Pancreas (tissue), 10 donors: Measurements from ENCODE around the gene C1orf116. TPM values are rescaled to one million over a fixed set of nuclear protein-coding genes. Genes with fewer than 3 reads are reported as not detected.

Source experiments
- ATAC-seq, 4 donors: fragments of 200-7000 bp; cut with Tn5 transposase; one replicate each; pipeline versions ENCODE4 v1.8.0 to v1.9.1; 2020; ENCODE audit warnings: mild to moderate bottlenecking in 4 of 4, moderate library complexity in 4 of 4
- DNase-seq, 6 donors: peaks; one replicate each; pipeline ENCODE4 v3.0.0-alpha.2; 2020
- FAIRE-seq: peaks from 2 replicates; lab custom pipeline; 2012; peaks lifted over from hg19 to GRCh38; lab: Jason Lieb, UNC
- H3K27ac ChIP-seq, 4 donors: fragments of 200-600 bp; sonication (generic); 1 replicate in 3 of 4; 2 replicates in 1 of 4; pipeline versions ENCODE4 v1.5.0 to v1.8.0; 2020
- H3K27me3 ChIP-seq, 4 donors: fragments of 200-600 bp; one replicate each; pipeline ENCODE4 v1.8.0; 2021
- H3K36me3 ChIP-seq, 3 donors: fragments of 200-600 bp; sonication (generic) in 1 of 3; one replicate each; pipeline versions ENCODE4 v1.5.0 to v1.8.0; 2020 to 2021
- H3K4me1 ChIP-seq, 3 donors: fragments of 200-600 bp; one replicate each; pipeline ENCODE4 v1.8.0; 2021
- H3K4me3 ChIP-seq, 4 donors: fragments of 200-600 bp; sonication (generic) in 2 of 4; one replicate each; pipeline versions ENCODE4 v1.5.0 to v1.8.0; 2020 to 2021
- H3K9me3 ChIP-seq, 4 donors: fragments of 200-600 bp; one replicate each; pipeline ENCODE4 v1.8.0; 2021
- WGBS, 2 donors: extraction: QIAGEN DNeasy Blood & Tissue Kit; methylation state at CpG; one replicate each; pipeline ENCODE4 v1.1.7; 2013; 5-methylcytosine and 5-hydroxymethylcytosine counted together
- intact Hi-C, 3 donors: fragments of 100-400 bp; cut with DNase I; formaldehyde crosslinking; loops; one replicate each; pipeline versions ENCODE4 v1.11.1 to v1.14.2; 2022
- polyA plus RNA-seq, 2 donors: library from polyadenylated mRNA; stranded (reverse); fragments of 200-250 nt; gene quantifications; one replicate each; pipeline ENCODE4 v1.2.3, GENCODE V29; 2013
- total RNA-seq, 6 donors: library from RNA; stranded (reverse); fragmentation: NEBNext Ultra II Directional in 4 of 6; extraction: Animal tissue kit (Norgen Biotek cat#: 25700) in 4 of 6; gene quantifications; one replicate each; pipeline versions ENCODE4 v1.2.1 to v1.2.4, GENCODE V29; 2021 to 2023
- TF ChIP-seq, protein P1 (sequence below), 4 donors: fragments of 200-600 bp; sonication (generic) in 3 of 4; IDR thresholded peaks; one replicate each; pipeline versions ENCODE4 v1.5.0 to v1.8.0; 2021; ENCODE audit warnings: antibody characterized with exemption in 4 of 4
- donor health status: healthy with polysubstance abuse.
- donor health status: DM: no; HTN: no; CAD: no; lungs with moderate emphysema.
- donor health status: DM: no; HTN: no; CAD: no.
- donor health status: control.
- donor health status: control.
- donor health status: Bipolar disorder and iron deficiency.
- donor health status: DM: yes; HTN: yes; CAD: no.
- donor health status: DM: no; HTN: no; CAD: no.
- donor health status: DM: no; HTN: no; CAD: no.
- donor health status: DM: yes; HTN: yes; CAD: no.

C1orf116 gene
- total and polyA plus RNA-seq, 8 donors = 7.8 to 26.9 (median 10.1) TPM

DNA sequence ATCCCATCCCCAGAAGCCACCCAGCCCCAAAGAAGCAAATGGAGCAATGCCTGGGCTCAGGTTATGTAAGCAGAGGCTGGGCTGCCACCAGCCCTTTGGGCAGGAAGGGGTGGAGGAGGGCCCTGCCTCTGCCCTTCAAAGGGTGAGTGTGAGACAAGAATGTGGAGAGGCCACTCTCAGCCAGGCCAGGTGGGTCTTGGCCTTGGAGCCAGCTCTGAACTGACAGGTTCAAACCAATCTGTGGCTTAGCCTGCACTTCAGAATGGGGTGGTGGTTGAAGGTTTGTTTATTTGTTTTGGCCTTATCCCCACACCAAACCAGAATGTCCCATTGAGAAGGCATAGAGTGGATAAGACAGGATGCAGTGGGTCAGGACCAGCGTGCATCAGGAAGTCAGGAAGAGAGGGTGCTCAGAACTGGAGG lies 29.8 kb downstream of the C1orf116 start:
- WGBS, 2 donors = 17 to 22% methylated on average over 1 of the region's 1 CpG
- H3K4me1 ChIP-seq = peaks cover 0 to 21% (median 13%) of the 10 kb centered on the region in 3 donors
- DNase-seq (peak in 4 of 6 donors; percentile 33 to 56 (median 46)), FAIRE-seq (no peak), ATAC-seq (peak; percentile 35 to 81 (median 74))
- H3K27ac ChIP-seq = peak overlapping the region in 3 of 4 donors; percentile 34 to 53 (median 48)
- H3K4me3 ChIP-seq = no peak overlapping the region
- TF ChIP-seq, protein P1, sequence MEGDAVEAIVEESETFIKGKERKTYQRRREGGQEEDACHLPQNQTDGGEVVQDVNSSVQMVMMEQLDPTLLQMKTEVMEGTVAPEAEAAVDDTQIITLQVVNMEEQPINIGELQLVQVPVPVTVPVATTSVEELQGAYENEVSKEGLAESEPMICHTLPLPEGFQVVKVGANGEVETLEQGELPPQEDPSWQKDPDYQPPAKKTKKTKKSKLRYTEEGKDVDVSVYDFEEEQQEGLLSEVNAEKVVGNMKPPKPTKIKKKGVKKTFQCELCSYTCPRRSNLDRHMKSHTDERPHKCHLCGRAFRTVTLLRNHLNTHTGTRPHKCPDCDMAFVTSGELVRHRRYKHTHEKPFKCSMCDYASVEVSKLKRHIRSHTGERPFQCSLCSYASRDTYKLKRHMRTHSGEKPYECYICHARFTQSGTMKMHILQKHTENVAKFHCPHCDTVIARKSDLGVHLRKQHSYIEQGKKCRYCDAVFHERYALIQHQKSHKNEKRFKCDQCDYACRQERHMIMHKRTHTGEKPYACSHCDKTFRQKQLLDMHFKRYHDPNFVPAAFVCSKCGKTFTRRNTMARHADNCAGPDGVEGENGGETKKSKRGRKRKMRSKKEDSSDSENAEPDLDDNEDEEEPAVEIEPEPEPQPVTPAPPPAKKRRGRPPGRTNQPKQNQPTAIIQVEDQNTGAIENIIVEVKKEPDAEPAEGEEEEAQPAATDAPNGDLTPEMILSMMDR (IDR thresholded peaks at IDR 0.05) = no peak
- no peaks in the 10 kb centered on the region for H3K27me3 ChIP-seq
- no peaks in the 10 kb centered on the region for H3K36me3 ChIP-seq
- intact Hi-C loops = no loop called here
- no peaks in the 10 kb centered on the region for H3K9me3 ChIP-seq

DNA sequence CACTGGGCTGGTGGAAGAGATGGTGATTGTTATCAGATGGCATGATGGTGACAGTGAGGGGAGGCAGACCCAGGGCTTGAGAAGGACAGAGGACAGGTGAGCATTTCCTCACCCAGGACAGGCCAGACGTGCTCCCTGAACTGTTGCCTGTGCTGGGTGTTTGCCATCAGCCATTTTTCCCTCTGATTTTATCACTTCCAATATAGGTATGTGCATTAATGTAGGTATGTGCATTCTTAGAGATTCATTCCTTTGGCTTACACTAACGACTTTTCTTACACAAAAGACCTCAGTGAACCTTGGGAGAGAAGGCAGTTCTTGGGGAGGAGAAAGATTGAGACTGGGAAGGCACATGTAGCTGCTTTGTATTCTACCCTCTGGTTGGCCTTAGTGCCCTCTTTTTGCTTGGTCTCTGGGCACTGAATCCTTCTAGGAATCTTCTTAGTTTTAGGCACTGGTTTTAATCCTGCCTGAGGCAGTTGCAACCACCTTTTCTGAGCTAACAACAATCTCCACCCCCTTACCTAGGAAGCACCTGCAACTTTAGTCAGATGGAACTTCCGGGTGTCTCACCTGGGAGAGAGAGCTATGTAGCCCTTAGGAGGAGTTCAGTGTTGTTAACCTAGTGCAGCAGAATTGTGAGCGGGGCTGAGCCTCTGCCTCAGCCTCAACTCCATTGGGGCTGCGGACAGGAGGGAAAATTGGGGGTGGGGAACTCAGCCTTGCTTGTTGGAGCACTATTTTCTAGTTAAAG lies 30.9 kb downstream of the C1orf116 start:
- DNase-seq = no peak
- no peak for ATAC-seq

DNA sequence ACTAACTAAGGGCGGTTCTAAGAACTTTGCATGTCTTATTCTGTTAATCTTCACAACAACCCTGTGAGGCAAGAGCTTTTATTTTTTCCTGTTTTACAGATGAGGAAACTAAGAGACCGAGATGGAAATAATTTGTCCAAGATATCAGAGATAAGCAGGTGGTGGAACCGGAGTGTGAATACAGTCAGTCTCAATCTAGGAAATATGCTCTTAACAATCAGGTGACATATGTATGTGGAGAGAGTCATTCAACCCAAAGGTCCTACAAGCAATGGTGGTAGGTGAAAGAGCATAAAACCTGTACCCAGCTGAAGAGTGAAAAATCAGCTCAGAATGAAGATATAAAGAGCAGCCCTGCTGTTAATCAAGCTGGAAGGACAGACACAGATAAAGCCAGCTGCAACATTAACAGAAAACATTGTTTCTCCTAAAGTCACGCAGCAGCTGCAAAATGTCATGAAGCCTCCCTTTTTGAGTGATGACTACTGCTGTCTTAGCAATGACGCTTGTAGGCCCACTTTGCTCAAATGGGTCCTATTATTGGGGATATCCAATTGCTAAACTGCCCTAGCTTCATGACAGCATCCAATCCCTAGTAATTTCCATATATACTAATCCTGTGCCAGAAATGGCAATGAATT lies 31.8 kb downstream of the C1orf116 start:
- Histone ChIP-seq H3K9me3 (no peaks in the 10 kb centered on the region), H3K27ac (no peak overlapping the region), H3K4me1 (peaks cover 0 to 21% (median 13%) of the 10 kb centered on the region in 3 donors), H3K4me3 (no peak overlapping the region), H3K36me3 (no peaks in the 10 kb centered on the region), H3K27me3 (no peaks in the 10 kb centered on the region)
- DNase-seq (no peak), ATAC-seq (no peak), FAIRE-seq (no peak)
- intact Hi-C loops = no loop called here
- TF ChIP-seq, protein P1 (IDR thresholded peaks at IDR 0.05) = no peak
- 73 to 75% methylated on average over 5 of the region's 5 CpGs for WGBS, 2 donors

More for the DNA sequence above, 30.9 kb downstream of the C1orf116 start:
- TF ChIP-seq, protein P1 (IDR thresholded peaks at IDR 0.05) = no peak
- no peak for FAIRE-seq
- H3K27me3 ChIP-seq = no peaks in the 10 kb centered on the region
- no peaks in the 10 kb centered on the region for H3K36me3 ChIP-seq
- H3K9me3 ChIP-seq = no peaks in the 10 kb centered on the region
- WGBS, 2 donors = 83 to 88% methylated on average over 5 of the region's 5 CpGs
- intact Hi-C loops = no loop called here
- no peak overlapping the region for H3K4me3 ChIP-seq
- no peak overlapping the region for H3K27ac ChIP-seq
- H3K4me1 ChIP-seq = peaks cover 0 to 21% (median 13%) of the 10 kb centered on the region in 3 donors

DNA sequence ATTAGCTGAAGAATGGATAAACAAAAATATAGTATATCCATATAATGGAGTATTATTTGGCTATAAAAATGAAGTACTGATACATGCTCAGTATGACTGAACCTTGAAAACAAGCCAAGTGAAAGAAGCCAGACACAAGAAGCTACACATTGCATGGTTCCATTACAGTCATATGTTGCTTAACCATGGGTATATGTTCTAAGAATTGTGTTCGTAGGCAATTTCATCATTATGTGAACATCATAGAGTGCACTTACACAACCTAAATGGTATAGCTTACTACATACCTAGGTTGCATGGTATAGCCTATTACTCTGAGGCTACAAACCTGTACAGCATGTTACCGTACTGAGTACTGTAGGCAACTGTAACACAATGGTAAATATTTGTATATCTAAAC lies 33.7 kb downstream of the C1orf116 start:
- no peak overlapping the region for H3K4me3 ChIP-seq
- intact Hi-C loops = no loop called here
- ATAC-seq = no peak
- no peak for FAIRE-seq
- DNase-seq = no peak
- WGBS, 2 donors = 87 to 95% methylated on average over 2 of the region's 2 CpGs
- H3K9me3 ChIP-seq = no peaks in the 10 kb centered on the region
- H3K27me3 ChIP-seq = no peaks in the 10 kb centered on the region
- peaks cover 0 to 14% (median 4%) of the 10 kb centered on the region in 3 donors for H3K4me1 ChIP-seq
- TF ChIP-seq, protein P1 (IDR thresholded peaks at IDR 0.05) = no peak
- no peak overlapping the region for H3K27ac ChIP-seq
- no peaks in the 10 kb centered on the region for H3K36me3 ChIP-seq
